Activated CD4-positive, alpha-beta T cell treated with anti-CD3 and anti-CD28 coated beads, Interleukin-2, amount 50 U/mL, for 16 hours (primary cell): Measurements from ENCODE around the gene SKAP2.
"Not testable (repeated sequence)": the region's sequence is repeated elsewhere in the genome, so short reads cannot be mapped to it uniquely, and the experiment has no call there.

Experiments used
- DNase-seq: peaks from one replicate; pipeline ENCODE4 v3.0.0-alpha.2; 2020

Gene SKAP2

DNA sequence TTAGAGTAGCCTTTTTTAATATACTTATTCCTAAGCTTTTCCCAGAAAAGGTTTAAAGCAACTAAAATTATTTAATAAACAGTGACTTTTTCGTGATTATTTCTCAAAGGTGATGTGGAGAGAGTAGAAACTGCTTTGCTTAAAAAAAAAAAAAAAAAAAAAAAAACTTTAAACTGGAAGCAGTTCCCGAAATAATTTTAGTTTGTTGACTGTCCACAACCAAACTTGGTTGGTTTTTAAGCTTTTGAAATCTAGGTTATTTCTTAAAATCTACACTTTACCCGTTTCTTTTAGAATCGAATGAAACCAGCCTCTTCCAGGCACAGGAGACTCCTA, 7.3 kb downstream of the SKAP2 start:
- no peak for DNase-seq

DNA sequence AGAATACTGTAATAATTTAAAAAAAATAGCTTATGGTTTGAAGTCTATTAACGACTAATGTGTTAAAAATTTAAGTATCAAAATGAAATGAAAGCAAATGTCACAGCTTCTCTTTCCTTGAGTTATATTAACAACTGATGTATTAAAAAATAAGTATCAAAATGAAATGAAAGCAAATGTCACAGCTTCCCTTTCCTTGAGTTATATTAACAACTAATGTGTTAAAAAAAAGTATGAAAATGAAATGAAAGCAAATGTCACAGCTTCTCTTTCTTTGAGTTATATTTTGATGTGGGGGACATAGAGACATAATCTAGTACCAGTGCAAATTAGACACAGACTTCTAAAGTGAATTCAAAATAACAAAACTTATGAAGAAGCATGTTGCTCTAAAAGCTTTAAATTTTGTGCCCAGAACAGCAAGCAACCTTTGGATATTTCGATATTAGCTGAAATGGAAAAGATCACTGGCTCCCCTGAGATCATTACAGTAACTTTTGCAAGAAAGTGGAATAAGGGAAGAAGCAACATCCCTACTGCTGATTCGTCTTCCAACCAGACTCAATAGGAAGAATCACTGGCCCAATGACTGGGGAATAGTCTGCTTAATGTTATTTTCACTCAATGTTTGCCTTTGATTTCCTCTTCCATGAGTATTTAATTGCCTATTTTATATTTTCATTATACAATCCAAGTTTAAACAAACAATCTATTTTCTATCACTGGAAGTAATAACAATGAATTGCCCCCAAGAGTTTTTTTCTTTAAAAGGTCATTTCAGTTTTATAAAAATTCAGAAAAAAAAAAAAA, 8.0 kb downstream of the SKAP2 start:
- DNase-seq, result no peak

DNA sequence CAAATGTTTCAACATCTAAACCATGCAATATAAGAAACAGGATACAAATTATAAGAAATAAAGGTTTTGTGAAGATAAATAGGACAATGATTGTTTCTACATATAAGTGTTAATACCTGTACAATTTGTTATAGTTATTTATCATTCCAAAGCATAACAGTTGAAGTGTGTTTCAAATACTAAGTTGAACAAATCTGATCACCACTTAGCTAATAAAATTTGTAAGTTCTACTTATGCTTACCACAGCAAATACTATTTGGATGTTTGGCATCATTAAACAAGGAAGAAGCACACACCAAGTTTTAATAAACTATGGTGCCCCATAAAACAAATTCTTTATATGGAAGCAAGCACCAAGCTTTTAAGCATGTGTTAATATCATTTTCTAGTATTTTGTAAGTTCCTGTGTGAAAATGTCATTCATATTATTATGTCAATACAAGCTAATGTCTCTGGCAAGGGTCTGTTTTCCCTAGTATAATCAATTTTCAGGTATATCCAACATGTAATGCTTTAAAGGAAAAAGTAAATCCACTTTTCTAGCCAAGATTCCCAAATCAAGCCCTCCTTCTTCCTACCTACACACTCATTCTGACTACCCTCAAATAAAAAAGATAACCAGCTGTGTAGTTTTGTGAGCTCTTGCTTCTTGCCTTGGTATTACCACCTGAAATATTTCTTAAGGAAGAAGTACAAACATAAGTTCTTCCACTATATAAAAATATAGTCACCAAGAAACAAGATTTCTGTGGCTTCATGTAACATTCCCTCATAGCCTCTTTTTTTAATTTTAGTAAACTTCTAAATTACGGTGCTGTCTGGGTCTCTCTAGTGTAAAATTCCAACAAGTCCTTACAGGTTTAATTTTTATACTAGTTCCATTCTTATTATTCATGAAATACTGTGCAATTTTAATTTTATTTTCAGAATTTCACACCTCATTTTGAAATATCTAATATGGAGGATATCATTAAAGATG, 9.2 kb downstream of the SKAP2 start:
- no peak for DNase-seq

DNA sequence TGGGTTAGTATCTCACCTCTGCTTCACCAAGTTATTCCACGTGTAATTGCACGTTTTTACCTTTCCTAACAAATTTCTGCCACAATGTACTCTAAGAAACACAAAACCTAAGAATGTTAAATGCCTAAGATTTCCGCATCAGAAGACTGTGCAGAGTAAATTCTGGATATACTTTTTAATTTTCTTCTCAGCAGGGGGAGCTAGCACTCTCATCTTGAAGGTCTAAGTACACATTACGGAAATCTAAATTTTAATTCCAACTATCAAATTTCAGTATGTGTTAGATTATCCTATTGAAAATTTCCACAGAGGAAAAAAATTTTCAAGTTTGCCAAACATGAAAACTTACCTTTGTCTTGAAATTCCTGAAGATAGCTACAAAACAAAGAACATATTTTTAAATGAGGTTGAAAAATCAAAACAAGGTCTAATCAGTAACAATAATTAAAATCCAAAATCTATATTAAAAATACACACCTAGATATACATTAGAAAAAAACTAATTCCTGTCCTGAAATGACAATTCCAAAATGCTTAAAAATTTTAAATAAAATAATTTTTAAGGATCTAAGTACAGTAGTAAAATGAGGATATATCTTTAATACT, 10.5 kb downstream of the SKAP2 start:
- no peak for DNase-seq

DNA sequence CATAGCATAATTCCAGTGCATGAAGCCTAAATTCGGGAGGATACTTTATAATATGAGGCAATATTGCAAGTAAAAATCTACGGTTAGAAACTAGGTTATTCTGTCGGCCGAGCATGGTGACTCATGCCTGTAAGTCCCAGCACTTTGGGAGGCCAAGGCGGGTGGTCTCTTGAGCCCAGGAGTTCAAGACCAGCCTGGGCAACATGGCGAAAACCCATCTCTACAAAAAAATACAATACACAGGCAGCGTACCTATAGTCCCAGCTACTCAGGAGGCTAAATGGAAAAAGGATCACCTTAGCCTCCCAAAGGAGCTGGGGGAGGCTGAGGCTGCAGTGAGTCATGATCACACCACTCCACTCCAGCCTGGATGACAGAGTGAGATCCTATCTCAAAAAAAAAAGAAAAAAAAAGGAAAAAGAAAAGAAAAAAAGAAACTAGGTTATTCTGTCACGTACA, 14.2 kb downstream of the SKAP2 start:
- DNase-seq, result no peak

DNA sequence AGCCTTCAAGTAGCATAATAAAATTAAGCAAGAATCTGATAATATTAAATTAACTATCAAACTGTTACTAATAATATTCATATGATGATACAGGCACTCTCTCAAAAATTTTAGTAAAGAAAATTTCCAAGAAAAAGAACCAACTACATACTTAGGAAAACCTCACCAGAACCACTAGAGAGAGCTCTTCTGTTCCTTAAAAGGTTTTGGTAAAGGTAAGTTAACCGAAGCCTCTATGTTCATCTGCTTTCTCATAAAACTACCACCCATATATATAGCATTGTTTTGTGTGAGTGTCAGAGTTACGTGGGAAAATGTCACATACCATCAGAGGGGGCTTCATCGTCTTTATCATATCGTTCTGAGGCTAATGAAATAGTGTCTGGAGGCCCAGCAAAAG, 20.7 kb downstream of the SKAP2 start:
- no peak for DNase-seq

DNA sequence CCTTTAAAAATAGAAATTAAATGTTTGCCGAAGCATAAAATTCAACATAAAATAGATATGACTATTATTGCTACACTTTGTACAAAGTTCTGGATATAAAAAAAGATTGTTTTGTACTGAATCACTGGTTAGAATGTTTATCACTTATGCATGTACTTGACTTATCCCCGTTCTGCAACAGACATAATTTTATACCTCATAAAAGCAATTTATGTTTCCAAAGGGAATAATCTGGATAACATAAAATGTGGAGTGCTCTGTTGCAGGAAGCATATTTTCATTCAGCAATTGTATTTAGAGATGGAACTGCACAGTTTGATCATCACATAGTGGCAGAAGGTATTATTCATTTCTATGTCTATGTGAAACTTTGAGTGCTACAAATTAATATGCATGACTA, 21.5 kb downstream of the SKAP2 start:
- DNase-seq, result no peak

DNA sequence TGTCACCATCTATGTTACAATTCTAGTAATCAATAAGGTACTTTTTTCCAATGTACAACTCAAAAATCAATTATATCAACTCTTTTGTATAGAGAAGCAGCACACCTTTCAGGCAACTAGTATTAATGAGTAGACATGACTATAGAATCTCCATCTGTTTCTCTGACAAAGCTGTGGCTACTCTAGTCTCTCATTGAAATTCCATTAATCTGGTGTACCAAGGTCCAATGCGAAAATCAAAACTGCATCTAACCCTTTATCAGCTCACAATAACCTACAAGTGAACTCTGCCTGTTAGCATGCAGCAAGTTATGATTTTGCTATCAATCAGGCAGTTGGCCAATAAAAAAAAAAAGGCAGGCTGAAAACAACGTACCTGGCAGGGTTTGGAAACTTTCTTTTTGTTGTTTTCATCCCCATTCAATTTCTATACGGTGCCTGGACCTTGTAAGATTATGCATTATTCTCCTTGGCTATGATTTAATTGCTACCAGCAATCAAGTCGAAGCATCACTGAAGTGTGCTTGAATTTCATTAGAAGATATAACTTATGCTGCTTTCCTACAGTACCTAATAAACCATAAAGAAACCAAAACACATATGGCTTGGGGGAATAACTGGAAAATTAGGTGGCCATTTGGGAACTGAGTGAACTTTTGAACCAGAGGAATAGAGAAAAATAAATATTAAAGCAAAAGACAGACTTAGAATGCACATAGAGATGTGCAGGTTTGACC, 23.2 kb downstream of the SKAP2 start:
- no peak for DNase-seq

DNA sequence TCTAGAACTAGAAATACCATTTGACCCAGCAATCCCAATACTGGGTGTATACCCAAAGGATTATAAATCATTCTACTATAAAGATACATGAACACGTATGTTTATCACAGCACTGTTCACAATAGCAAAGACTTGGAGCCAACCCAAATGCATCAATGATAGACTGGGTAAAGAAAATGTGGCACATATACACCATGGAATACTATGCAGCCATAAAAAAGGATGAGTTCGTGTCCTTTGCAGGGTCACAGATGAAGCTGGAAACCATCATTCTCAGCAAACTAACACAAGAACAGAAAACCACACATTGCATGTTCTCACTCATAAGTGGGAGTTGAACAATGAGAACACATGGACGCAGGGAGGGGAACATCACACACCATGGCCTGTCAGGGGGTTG, 27.6 kb downstream of the SKAP2 start:
- DNase-seq, result not testable (repeated sequence)

DNA sequence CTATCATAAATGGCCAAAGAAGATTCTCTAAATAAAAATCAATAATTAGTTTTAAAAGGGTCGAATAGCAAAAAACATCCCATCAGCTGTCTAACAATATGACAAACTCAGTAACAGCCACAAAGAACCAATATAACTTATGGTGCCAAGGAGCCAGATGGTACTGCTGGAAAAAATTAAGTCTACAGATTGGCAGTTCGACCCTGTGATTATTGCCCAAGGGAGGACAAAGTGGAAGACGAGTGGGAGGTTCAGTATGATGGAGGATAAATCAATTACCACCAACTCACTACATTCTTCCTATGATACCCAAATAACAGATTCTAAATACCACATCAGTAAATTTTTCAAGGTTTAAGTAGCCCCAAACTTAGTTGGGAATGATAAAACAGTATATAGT, 49.0 kb downstream of the SKAP2 start:
- no peak for DNase-seq

DNA sequence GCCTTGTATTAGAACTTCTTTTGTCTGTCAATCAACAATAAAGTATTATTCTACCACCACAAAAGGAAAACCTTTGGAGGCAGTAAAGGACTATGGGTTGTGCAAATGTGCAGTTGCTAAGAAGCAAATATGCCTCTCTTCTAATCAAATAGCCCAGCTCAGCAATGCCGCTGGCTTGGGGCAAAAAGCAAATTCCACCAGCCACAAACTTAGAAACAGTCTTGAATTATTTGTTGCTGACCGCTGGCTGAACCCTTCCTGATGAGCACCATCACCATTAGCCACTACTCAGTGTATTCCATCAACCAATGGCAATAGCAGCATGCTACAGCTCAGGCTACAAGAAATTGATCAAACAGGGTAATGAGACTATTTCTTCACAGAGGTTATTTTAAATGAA, 51.0 kb downstream of the SKAP2 start:
- DNase-seq, result no peak

DNA sequence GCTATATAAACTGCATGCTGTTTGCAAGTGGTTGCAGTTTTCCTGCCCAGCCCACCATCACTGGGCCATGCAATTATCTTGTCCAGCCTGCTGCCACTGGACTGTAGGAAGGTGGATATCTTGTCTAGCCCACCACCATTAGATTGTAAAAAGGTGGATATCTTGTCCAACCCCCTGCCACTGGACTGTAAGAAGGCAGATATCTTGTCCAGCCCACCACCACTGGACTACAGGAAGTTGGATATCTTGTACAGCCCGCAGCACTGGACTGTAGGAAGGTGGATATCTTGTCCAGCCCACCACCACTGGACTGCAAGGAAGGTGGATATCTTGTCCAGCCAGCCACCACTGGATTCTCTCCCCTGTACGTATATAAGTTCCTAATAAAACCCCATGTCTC, 69.8 kb downstream of the SKAP2 start:
- DNase-seq, result no peak

DNA sequence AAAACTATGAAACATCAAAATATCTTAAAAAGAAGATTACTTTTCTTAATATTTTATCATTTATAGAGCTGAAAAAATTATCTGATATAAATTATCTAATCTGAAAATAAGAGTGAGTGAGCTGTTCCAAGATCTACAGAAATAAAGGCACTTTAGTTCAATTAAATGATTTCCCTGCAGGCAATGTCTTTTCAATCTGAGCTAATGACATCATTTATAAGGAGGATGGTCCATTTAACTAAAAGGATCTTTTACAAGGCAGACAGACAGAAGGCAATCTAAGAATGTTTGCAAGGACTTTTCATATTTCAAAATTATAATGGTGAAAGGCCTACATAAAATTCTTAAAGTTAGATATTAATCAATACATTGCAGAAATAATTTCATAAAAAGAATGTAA, 71.8 kb downstream of the SKAP2 start:
- DNase-seq, result no peak

DNA sequence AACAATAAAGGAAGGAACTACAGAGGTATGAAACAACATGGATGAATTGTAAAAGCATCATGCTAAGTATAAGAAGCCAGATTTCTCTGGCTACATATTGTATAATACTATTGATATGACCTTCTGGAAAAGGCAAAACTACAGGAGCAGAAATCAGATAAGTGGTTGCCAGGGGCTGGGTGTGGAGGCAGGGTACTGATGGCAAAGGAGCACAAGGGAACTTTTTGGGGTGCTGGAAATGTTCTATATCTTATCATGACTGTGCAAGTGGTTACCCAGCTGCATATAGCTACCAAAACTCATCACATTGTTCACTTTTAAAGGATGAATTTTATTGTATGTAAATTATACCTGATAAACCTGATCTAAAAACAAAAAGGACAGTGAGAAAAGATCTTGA, 72.4 kb downstream of the SKAP2 start:
- DNase-seq, result no peak

DNA sequence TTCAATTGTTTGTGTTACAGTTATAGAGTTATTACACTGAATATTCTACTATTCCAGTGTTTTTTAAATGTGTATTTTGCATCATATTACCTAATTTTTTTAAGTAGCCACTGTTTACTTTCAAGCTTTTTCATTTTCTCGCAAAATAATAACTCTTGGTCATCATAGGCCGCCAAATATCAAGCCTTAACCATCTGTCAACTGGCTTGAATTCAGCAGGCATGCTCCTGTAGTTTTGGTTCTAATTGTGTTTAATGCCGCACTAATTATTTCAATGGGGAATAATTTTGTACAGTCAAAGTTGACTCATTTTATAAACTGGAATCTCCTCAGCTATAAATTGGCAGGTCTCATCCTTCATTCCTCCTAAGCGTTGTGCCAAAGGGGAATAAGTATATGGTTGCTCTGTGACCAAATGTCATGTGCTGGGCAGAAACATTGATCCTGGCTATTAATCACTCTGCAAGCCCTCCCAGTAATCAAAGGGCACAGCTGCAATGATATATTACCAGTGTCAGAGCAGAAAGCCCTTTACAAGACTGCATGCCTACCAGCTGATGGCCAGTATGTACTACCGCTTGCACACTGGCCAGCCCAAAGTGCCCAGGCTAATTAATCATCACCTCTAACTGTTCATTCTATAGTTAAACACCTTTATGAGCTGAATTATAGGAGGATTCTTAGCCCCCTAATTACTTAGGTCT, 74.8 kb downstream of the SKAP2 start:
- no peak for DNase-seq

DNA sequence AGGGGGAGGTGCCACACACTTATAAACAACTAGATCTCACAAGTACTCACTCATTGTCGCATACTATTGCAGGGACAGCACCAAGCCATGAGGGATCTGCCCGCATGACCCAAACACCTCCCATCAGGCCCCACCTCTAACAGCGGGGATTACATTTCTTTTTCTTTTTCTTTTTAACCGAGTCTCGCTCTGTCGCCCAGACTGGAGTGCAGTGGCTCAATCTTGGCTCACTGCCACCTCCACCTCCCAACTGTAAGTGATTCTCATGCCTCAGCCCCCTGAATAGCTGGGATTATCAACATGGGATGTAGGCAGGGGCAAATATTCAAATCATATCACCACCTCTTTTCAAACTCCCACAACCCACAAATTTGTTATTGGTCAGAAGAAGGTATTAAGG, 76.7 kb downstream of the SKAP2 start:
- no peak for DNase-seq

DNA sequence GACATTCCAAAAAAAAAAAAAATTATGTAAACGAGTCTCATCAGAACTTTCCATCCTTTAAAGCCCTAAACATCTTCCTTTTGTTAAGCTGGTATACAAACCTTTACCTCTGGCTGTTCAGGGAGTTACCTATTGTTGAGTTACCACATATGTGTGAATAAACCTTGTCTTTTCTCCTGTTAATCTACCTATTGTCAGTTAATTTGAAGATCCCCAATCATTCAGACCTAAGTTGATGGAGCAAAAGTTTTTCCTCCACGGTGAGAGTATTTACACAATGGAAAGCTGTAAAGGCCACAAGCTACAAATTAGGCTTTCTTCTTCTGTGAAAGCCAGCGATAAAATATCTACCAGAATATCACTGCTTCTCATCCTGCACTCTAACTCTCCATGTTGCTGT, 80.3 kb downstream of the SKAP2 start:
- DNase-seq, result no peak

DNA sequence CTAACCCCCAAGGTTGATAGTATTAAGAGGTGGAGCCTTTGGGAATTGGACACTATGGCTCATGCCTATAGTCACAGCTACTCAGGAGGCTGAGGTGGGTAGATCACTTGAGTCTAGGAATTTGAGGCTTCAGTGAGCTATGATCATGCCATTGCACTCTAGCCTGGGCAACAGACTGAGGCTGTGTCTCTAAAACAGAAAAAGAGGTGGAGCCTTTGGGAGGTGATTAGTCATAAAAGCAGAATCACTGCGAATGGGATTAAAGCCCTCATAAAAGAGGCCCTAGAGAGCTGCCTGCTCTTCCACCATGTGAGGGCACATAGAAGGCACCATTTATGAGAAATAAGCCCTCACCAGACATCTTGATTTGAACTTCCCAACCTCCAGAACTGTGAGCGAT, 81.9 kb downstream of the SKAP2 start:
- no peak for DNase-seq

DNA sequence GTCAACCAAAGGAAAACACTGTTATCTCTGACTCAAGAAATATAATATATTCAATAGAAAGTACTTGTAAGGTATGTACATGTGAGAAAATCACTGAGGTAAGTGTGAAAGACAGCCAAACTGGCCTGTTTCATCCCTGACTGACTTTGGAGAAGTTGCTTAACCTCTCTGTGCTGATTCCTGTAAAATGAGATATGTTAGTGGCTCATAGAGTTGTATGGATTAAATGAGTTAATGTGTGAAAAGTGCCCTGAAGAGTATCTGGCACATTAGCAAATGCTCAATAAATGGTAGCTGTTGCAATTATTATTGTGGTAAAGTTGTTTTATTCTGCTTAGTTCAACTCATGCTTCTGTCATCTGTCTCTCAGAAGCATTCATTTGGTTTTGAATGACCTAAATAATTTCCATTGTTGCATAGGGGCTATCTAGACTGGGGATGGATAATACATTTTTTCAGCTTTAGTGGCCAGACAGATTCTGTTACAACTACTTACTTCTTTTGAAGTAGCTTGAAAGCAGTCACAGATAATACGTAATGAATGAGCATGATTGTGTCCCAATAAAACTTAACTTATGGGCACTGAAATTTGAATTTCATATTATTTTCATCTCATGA, 84.3 kb downstream of the SKAP2 start:
- DNase-seq, result no peak

DNA sequence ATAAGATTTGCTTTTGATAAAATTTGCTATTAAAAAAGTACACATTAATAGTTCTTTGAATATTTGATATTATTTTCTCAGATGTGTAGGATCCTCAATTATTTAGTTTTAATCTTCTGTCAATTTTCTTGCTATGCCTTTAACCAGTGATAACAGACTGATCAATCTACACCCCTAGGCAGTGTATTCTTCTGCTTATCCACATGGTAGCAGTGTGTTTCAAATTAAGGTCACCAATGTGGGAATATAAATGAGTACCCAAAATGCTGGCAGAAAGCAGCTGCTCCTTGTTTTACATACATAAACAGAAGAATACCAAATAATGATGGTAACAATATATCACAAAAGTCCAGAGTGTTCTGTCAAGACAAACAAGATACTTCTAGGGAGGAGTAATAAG, 87.0 kb downstream of the SKAP2 start:
- DNase-seq, result no peak

DNA sequence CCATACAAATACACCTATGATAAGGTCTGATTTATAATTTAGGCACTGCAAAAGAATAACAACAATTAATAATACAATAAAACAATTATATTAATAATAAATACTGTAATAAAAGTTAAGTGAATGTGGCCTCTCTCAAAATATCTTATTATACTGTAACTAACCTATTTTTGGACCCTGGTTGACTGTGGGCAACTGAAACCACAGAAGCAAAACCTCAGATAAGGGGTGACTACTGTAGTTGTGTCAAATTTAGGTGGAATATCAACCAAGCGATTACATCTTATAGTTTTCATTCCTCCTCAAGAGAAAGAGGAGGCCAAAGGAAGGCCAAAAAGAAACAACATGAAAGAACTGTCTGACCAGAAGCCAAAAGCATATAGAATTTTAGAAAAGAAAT, 103.9 kb downstream of the SKAP2 start:
- DNase-seq, result no peak

DNA sequence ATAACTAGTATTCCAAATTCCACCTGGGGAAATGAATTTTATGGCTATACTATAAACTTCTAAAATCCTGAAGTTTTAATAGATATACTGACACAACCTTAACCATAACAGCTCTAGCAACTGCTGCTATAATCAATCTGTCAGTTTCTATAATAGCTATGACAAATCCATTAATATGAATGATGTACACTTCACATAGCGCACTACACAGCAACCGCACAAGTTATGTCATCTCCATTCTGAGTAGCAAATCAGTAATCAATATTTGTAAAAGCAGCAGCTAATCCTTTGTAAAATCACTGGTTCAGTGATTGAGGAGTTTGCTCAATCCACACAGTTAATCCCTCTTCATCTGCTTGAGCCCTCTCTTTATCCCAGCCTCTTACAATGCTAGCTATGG, 105.3 kb downstream of the SKAP2 start:
- no peak for DNase-seq
